HepG2 (cell line): ENCODE data around the gene ZNF322. TPM values are rescaled to one million over a fixed set of nuclear protein-coding genes. Genes with fewer than 3 reads are reported as not detected.

Experiments used
- ARNT ChIP-seq: fragments of 450-650 bp; IDR thresholded peaks from 2 replicates; pipeline ENCODE4 v1.6.1; 2017
- CEBPB ChIP-seq: IDR thresholded peaks from 2 replicates; pipeline ENCODE4 v1.6.1; 2011; ENCODE audit warnings: low read depth, low read length, improper control_type of control experiment, borderline replicate concordance
- CREM ChIP-seq, 2 experiments: sonication (generic) in 1 of 2; formaldehyde crosslinking in 1 of 2; IDR thresholded peaks; 2 replicates each; pipeline versions ENCODE4 v1.4.0 to v1.6.1; 2016 to 2020; ENCODE audit warnings: antibody characterized with exemption in 1 of 2, mild to moderate bottlenecking in 1 of 2, missing genetic modification reagents in 1 of 2
- HNRNPUL1 ChIP-seq: fragments of 200-400 bp; formaldehyde crosslinking; IDR thresholded peaks from 2 replicates; pipeline ENCODE4 v1.6.1; 2017; ENCODE audit warnings: low read depth, mild to moderate bottlenecking, low read length, moderate library complexity
- IKZF1 ChIP-seq: fragments of 450-650 bp; IDR thresholded peaks from 2 replicates; pipeline ENCODE4 v1.7.1; 2016
- IRF9 ChIP-seq: sonication (generic); formaldehyde crosslinking; IDR thresholded peaks from 2 replicates; pipeline ENCODE4 v1.8.0; 2022; ENCODE audit warnings: missing genetic modification reagents, mild to moderate bottlenecking, borderline replicate concordance
- KAT7 ChIP-seq: IDR thresholded peaks from 2 replicates; pipeline ENCODE4 v1.6.1; 2018; ENCODE audit warnings: borderline replicate concordance, missing compliant biosample characterization
- RFX5 ChIP-seq: IDR thresholded peaks from 2 replicates; pipeline ENCODE4 v1.6.1; 2011; ENCODE audit warnings: low read depth, low read length, improper control_type of control experiment
- TFDP1 ChIP-seq: IDR thresholded peaks from 2 replicates; pipeline ENCODE4 v1.6.1; 2016; ENCODE audit warnings: missing compliant biosample characterization, missing genetic modification reagents, borderline replicate concordance
- ZBTB21 ChIP-seq: sonication (generic); formaldehyde crosslinking; IDR thresholded peaks from 2 replicates; pipeline ENCODE4 v1.4.0; 2020; ENCODE audit warnings: missing genetic modification reagents
- ZEB1 ChIP-seq: IDR thresholded peaks from 2 replicates; pipeline ENCODE4 v1.6.1; 2012; ENCODE audit warnings: mild to moderate bottlenecking, low read depth, inconsistent platforms; ENCODE audit not compliant: insufficient replicate concordance
- ZFP1 ChIP-seq: IDR thresholded peaks from 2 replicates; pipeline ENCODE4 v1.6.1; 2016
- ZFY ChIP-seq: sonication (generic); formaldehyde crosslinking; IDR thresholded peaks from 2 replicates; pipeline ENCODE4 v1.4.0; 2020; ENCODE audit warnings: missing genetic modification reagents
- ZHX2 ChIP-seq, 2 experiments: sonication (generic) in 1 of 2; formaldehyde crosslinking in 1 of 2; IDR thresholded peaks; 2 replicates each; pipeline versions ENCODE4 v1.6.1 to v1.9.0; 2014 to 2022; ENCODE audit warnings: antibody characterized with exemption in 1 of 2, borderline replicate concordance in 1 of 2, inconsistent platforms in 1 of 2, low read depth in 1 of 2, missing genetic modification reagents in 1 of 2
- ZNF101 ChIP-seq: sonication (generic); formaldehyde crosslinking; IDR thresholded peaks from 2 replicates; pipeline ENCODE4 v1.4.0; 2020; ENCODE audit warnings: mild to moderate bottlenecking, low read depth, missing genetic modification reagents, borderline replicate concordance
- ZNF205 ChIP-seq: IDR thresholded peaks from 2 replicates; pipeline ENCODE4 v1.6.1; 2018; ENCODE audit warnings: missing biosample characterization, missing genetic modification reagents
- ZNF251 ChIP-seq: sonication (generic); formaldehyde crosslinking; IDR thresholded peaks from 2 replicates; pipeline ENCODE4 v1.9.0; 2021; ENCODE audit warnings: mild to moderate bottlenecking, missing genetic modification reagents
- ZNF563 ChIP-seq: sonication (generic); formaldehyde crosslinking; IDR thresholded peaks from 2 replicates; pipeline ENCODE4 v1.8.0; 2022; ENCODE audit warnings: mild to moderate bottlenecking, moderate library complexity, missing genetic modification reagents
- ZNF598 ChIP-seq: sonication (generic); formaldehyde crosslinking; IDR thresholded peaks from 2 replicates; pipeline ENCODE4 v1.5.1; 2020; ENCODE audit warnings: mild to moderate bottlenecking, missing genetic modification reagents, borderline replicate concordance
- ZNF607 ChIP-seq: sonication (generic); formaldehyde crosslinking; IDR thresholded peaks from 2 replicates; pipeline ENCODE4 v1.5.1; 2020; ENCODE audit warnings: missing genetic modification reagents, mild to moderate bottlenecking, borderline replicate concordance
- ZNF720 ChIP-seq: sonication (generic); formaldehyde crosslinking; IDR thresholded peaks from 2 replicates; pipeline ENCODE4 v1.4.0; 2020; ENCODE audit warnings: missing genetic modification reagents
- ZSCAN25 ChIP-seq: sonication (generic); formaldehyde crosslinking; IDR thresholded peaks from 2 replicates; pipeline ENCODE4 v1.8.0; 2022; ENCODE audit warnings: mild to moderate bottlenecking, missing genetic modification reagents
- polyA plus RNA-seq, 8 experiments: library from polyadenylated mRNA; depleted of rRNA in 3 of 8; stranded (reverse) in 7 of 8; unstranded in 1 of 8; fragments of >200 nt; fragmentation: Illumina TruSeq in 4 of 8; extraction: Trizol in 4 of 8; gene quantifications; 2 replicates each; pipeline versions ENCODE4 v1.2.1 to v1.2.3, GENCODE V29; 2011 to 2016; ENCODE audit warnings: low read depth in 4 of 8, missing spikeins in 1 of 8, mixed read lengths in 1 of 8; ENCODE audit not compliant: insufficient read depth in 1 of 8
- total RNA-seq, 5 experiments: library from RNA; depleted of rRNA; stranded (reverse); fragments of >200 nt; fragmentation: Illumina TruSeq; extraction: Trizol; gene quantifications; 2 replicates each; pipeline ENCODE4 v1.2.3, GENCODE V29; 2016; ENCODE audit warnings: low read depth in 1 of 5

The ZNF322 gene
- total and polyA plus RNA-seq, 2 of the 13 experiments (the other 11 are each of a cell fraction or from before 2014, with no cell fraction given) = 8.3 to 22.8 TPM

- TF ChIP-seq ZNF598 (no peak), ZBTB21 (CRISPR knock-in tag) (no peak), ZFY (CRISPR knock-in tag) (0 out of 2 replicates have a peak, but pooled peaks have one; percentile 35), IKZF1 (no peak), KAT7 (no peak), HNRNPUL1 (no peak), RFX5 (no peak), ZEB1 (no peak), ZNF205 (peak; percentile 86), ZNF720 (no peak), ZNF607 (no peak), TFDP1 (no peak), ZNF101 (no peak), CEBPB (no peak), ZHX2 (IDR thresholded peaks at IDR 0.05; ENCODE audit: low read depth) (no peak), ZHX2 (CRISPR knock-in tag; IDR thresholded peaks at IDR 0.05; ENCODE audit: borderline replicate concordance) (no peak), ZNF563 (CRISPR knock-in tag) (0 out of 2 replicates have a peak, but pooled peaks have one; percentile 34), ZNF251 (no peak), ZFP1 (no peak), IRF9 (0 out of 2 replicates have a peak, but pooled peaks have one; percentile 22), CREM (IDR thresholded peaks at IDR 0.05) (no peak), CREM (CRISPR knock-in tag; IDR thresholded peaks at IDR 0.05) (no peak), ZSCAN25 (0 out of 2 replicates have a peak, but pooled peaks have one; percentile 34), ARNT (no peak)
These were observed 45.6 kb downstream of the ZNF322 start (continued) for GRCh38 chr6:26613689-26614683.
